Loucy (cell line): Measurements from ENCODE around the gene IQGAP3.

ENCODE experiments used
- CTCF ChIP-seq: fragments of 200-600 bp; sonication (generic); conservative IDR thresholded peaks from 2 replicates; pipeline ENCODE4 v1.5.1; 2014; ENCODE audit warnings: mild to moderate bottlenecking, antibody characterized with exemption, low read length
- EZH2phosphoT487 ChIP-seq: fragments of 200-600 bp; IDR thresholded peaks from 2 replicates; pipeline ENCODE4 v1.6.1; 2018; ENCODE audit warnings: antibody characterized with exemption, mild to moderate bottlenecking, moderate library complexity, borderline replicate concordance

GRCh38 chr1:156522443-156522970 lies 49.9 kb downstream of the IQGAP3 start:
- TF ChIP-seq CTCF, result no peak
- TF ChIP-seq EZH2phosphoT487, result no peak
